ENCODE results near the gene MAL. TPM values are rescaled to one million over a fixed set of nuclear protein-coding genes. Genes with fewer than 3 reads are reported as not detected.
A peak's percentile ranks its signal among the peaks of the same experiment; 100 is the strongest.

Gene MAL
- total RNA-seq, 1 donor from 2014 or later, result 8.7 TPM

GRCh38 chr2:95054016-95054415 lies 28.5 kb downstream of the MAL start:
- intact Hi-C loops (cut with DNase I), result no loop called here
- ATAC-seq (no peak), DNase-seq (ENCODE audit: missing footprints) (peak; percentile 31)

GRCh38 chr2:95055262-95055661 lies 29.8 kb downstream of the MAL start:
- DNase-seq (ENCODE audit: missing footprints) (no peak), ATAC-seq (no peak)
- intact Hi-C loops (cut with DNase I), result no loop called here

- intact Hi-C loops (cut with DNase I), result no loop called here
- no peak for ATAC-seq
- no peak for DNase-seq (ENCODE audit: missing footprints)
These were observed 30.5 kb downstream of the MAL start for GRCh38 chr2:95056044-95056443.

GRCh38 chr2:95056461-95057459 lies 31.3 kb downstream of the MAL start:
- ATAC-seq (no peak), DNase-seq (ENCODE audit: missing footprints) (no peak)
- intact Hi-C loops (cut with DNase I), result no loop called here

GRCh38 chr2:95057535-95058370 lies 32.2 kb downstream of the MAL start:
- DNase-seq (ENCODE audit: missing footprints), result no peak
- ATAC-seq, result no peak
- intact Hi-C loops (cut with DNase I), result no loop called here

- ATAC-seq (no peak), DNase-seq (ENCODE audit: missing footprints) (peak; percentile 64)
- intact Hi-C loops (cut with DNase I), result no loop called here
These were observed 33.0 kb downstream of the MAL start for GRCh38 chr2:95058466-95058988.

- intact Hi-C loops (cut with DNase I), result no loop called here
- ATAC-seq, result no peak
- DNase-seq (ENCODE audit: missing footprints), result peak; percentile 17
These were observed 33.6 kb downstream of the MAL start for GRCh38 chr2:95058989-95059641.

GRCh38 chr2:95059656-95060370 lies 34.3 kb downstream of the MAL start:
- intact Hi-C loops (cut with DNase I), result no loop called here
- ATAC-seq (peak; percentile 27), DNase-seq (ENCODE audit: missing footprints) (peak; percentile 35)

- DNase-seq (ENCODE audit: missing footprints), result peak; percentile 52
- no peak for ATAC-seq
- intact Hi-C loops (cut with DNase I), result no loop called here
These were observed 35.1 kb downstream of the MAL start for GRCh38 chr2:95060446-95061118.

GRCh38 chr2:95061119-95061512 lies 35.6 kb downstream of the MAL start:
- no peak for ATAC-seq
- intact Hi-C loops (cut with DNase I), result no loop called here
- no peak for DNase-seq (ENCODE audit: missing footprints)

- no peak for DNase-seq (ENCODE audit: missing footprints)
- no peak for ATAC-seq
- intact Hi-C loops (cut with DNase I), result no loop called here
These were observed 36.2 kb downstream of the MAL start for GRCh38 chr2:95061601-95062183.

- ATAC-seq, result no peak
- DNase-seq (ENCODE audit: missing footprints), result no peak
- intact Hi-C loops (cut with DNase I), result no loop called here
These were observed 37.0 kb downstream of the MAL start for GRCh38 chr2:95062242-95063085.

GRCh38 chr2:95063086-95063958 lies 37.8 kb downstream of the MAL start:
- ATAC-seq (no peak), DNase-seq (ENCODE audit: missing footprints) (no peak)
- intact Hi-C loops (cut with DNase I), result no loop called here

GRCh38 chr2:95068256-95068655 lies 42.7 kb downstream of the MAL start:
- ATAC-seq, result no peak
- intact Hi-C loops (cut with DNase I), result no loop called here
- DNase-seq (ENCODE audit: missing footprints), result no peak

GRCh38 chr2:95069465-95069864 lies 44.0 kb downstream of the MAL start:
- intact Hi-C loops (cut with DNase I), result no loop called here
- DNase-seq (ENCODE audit: missing footprints) (no peak), ATAC-seq (no peak)

GRCh38 chr2:95071856-95072255 lies 46.3 kb downstream of the MAL start:
- intact Hi-C loops (cut with DNase I), result no loop called here

More at GRCh38 chr2:95071856-95072255, 46.3 kb downstream of the MAL start:
- ATAC-seq (no peak), DNase-seq (ENCODE audit: missing footprints) (no peak)

All from Right ventricle myocardium inferior (tissue), 1 donor.